NCI-H2029 (cell line): ENCODE results near the gene TMEM37.

Source experiments
- DNase-seq: peaks from one replicate; lab custom pipeline; 2025; lab: John Stamatoyannopoulos, UW

TMEM37 gene

GRCh38 chr2:119455066-119455718 lies 23.5 kb downstream of the TMEM37 start:
- DNase-seq: no peak

- no peak for DNase-seq
Observed at GRCh38 chr2:119460076-119460475, 28.4 kb downstream of the TMEM37 start.

GRCh38 chr2:119461811-119462210 lies 30.2 kb downstream of the TMEM37 start:
- no peak for DNase-seq

- no peak for DNase-seq
Observed at GRCh38 chr2:119462574-119462973, 30.9 kb downstream of the TMEM37 start.

- DNase-seq: no peak
Observed at GRCh38 chr2:119463136-119463535, 31.5 kb downstream of the TMEM37 start.

GRCh38 chr2:119463990-119464389 lies 32.3 kb downstream of the TMEM37 start:
- no peak for DNase-seq

- DNase-seq: no peak
Observed at GRCh38 chr2:119464981-119465380, 33.3 kb downstream of the TMEM37 start.

- no peak for DNase-seq
Observed at GRCh38 chr2:119465687-119466086, 34.0 kb downstream of the TMEM37 start.

- DNase-seq: no peak
Observed at GRCh38 chr2:119466373-119466772, 34.7 kb downstream of the TMEM37 start.

GRCh38 chr2:119468154-119468955 lies 36.7 kb downstream of the TMEM37 start:
- peak; percentile 70 for DNase-seq

GRCh38 chr2:119469131-119469530 lies 37.5 kb downstream of the TMEM37 start:
- no peak for DNase-seq

GRCh38 chr2:119469661-119470297 lies 38.1 kb downstream of the TMEM37 start:
- peak; percentile 96 for DNase-seq

GRCh38 chr2:119472749-119473148 lies 41.1 kb downstream of the TMEM37 start:
- DNase-seq: no peak

GRCh38 chr2:119473621-119474370 lies 42.1 kb downstream of the TMEM37 start:
- DNase-seq: no peak

GRCh38 chr2:119474371-119475224 lies 42.9 kb downstream of the TMEM37 start:
- DNase-seq: no peak

GRCh38 chr2:119475225-119475856 lies 43.7 kb downstream of the TMEM37 start:
- DNase-seq: no peak

- no peak for DNase-seq
Observed at GRCh38 chr2:119475857-119476244, 44.2 kb downstream of the TMEM37 start.

GRCh38 chr2:119476301-119477112 lies 44.9 kb downstream of the TMEM37 start:
- peak; percentile 36 for DNase-seq

GRCh38 chr2:119477113-119477505 lies 45.5 kb downstream of the TMEM37 start:
- no peak for DNase-seq
